Transverse colon (tissue), 4 donors: Measurements from ENCODE around the gene KTN1. TPM values are rescaled to one million over a fixed set of nuclear protein-coding genes. Genes with fewer than 3 reads are reported as not detected.

Source experiments
- DNase-seq: peaks from one replicate; pipeline ENCODE4 v3.0.0-alpha.2; 2019
- H3K27ac ChIP-seq, 4 donors: fragments of 200-600 bp; sonication (generic); 2 replicates each; pipeline ENCODE4 v1.5.1; 2016 to 2018; ENCODE audit warnings: inconsistent platforms in 4 of 4
- H3K27me3 ChIP-seq: fragments of 200-600 bp; sonication (generic); 2 replicates; pipeline ENCODE4 v1.5.1; 2017; ENCODE audit warnings: inconsistent platforms
- H3K36me3 ChIP-seq, 4 donors: fragments of 200-600 bp; sonication (generic); 2 replicates each; pipeline ENCODE4 v1.5.1; 2017 to 2019; ENCODE audit warnings: inconsistent platforms in 4 of 4
- H3K4me1 ChIP-seq, 4 donors: fragments of 200-600 bp; sonication (generic); 2 replicates each; pipeline ENCODE4 v1.5.1; 2017 to 2020; ENCODE audit warnings: inconsistent platforms in 4 of 4
- H3K4me3 ChIP-seq, 4 donors: fragments of 200-600 bp; sonication (generic); 1 replicate in 1 of 4; 2 replicates in 3 of 4; pipeline versions ENCODE4 v1.5.1 to v1.6.1; 2017 to 2019; ENCODE audit warnings: inconsistent platforms in 4 of 4
- H3K9me3 ChIP-seq, 2 donors: fragments of 200-600 bp; sonication (generic); 2 replicates each; pipeline ENCODE4 v1.5.1; 2017 to 2019; ENCODE audit warnings: inconsistent platforms in 2 of 2
- EP300 ChIP-seq: sonication (generic); formaldehyde crosslinking; IDR thresholded peaks from one replicate; pipeline ENCODE4 v1.6.1; 2017; ENCODE audit warnings: antibody characterized with exemption, low read depth
- POLR2A ChIP-seq: fragments of 450-650 bp; IDR thresholded peaks from one replicate; pipeline ENCODE4 v1.6.1; 2016; ENCODE audit warnings: antibody characterized with exemption, mild to moderate bottlenecking, moderate library complexity
- POLR2AphosphoS5 ChIP-seq, 3 donors: sonication (generic); formaldehyde crosslinking; IDR thresholded peaks; one replicate each; pipeline ENCODE4 v1.6.1; 2016; ENCODE audit warnings: antibody characterized with exemption in 3 of 3
- WGBS, 2 donors: methylation state at CpG; one replicate each; pipeline ENCODE4 v1.1.5; 2018; ENCODE audit warnings: low coverage in 1 of 2; 5-methylcytosine and 5-hydroxymethylcytosine counted together
- in situ Hi-C, 4 donors: fragments of 200-750 bp; cut with MboI; loops; one replicate each; pipeline versions ENCODE4 v1.15.0 to v1.15.1; 2017; ENCODE audit warnings: low sequenced_read_pairs in 3 of 4, low pct_ligation_motif_present in 1 of 4, low pct_unique_long_range_greater_than_20kb in 1 of 4
- intact Hi-C: fragments of 100-400 bp; cut with DNase I; formaldehyde crosslinking; loops from one replicate; pipeline ENCODE4 v1.15.1; 2023; ENCODE audit warnings: low total_unique reads
- small RNA-seq, 4 donors: library from RNA; depleted of rRNA; stranded (forward); fragments of <200 nt; gene quantifications; one replicate each; pipeline ENCODE3, GENCODE V24; 2016
- total RNA-seq, 4 donors: library from RNA; depleted of rRNA; stranded (reverse); fragments of >200 nt; gene quantifications; one replicate each; pipeline ENCODE4 v1.1.0, GENCODE V29; 2016
- TF ChIP-seq, protein P1 (sequence below), 5 experiments: fragments of 200-600 bp in 3 of 5; fragments of 450-650 bp in 2 of 5; sonication (generic) in 3 of 5; IDR thresholded peaks; 1 replicate in 2 of 5; 2 replicates in 3 of 5; pipeline ENCODE4 v1.5.1; 2016 to 2017; ENCODE audit warnings: antibody characterized with exemption in 5 of 5, inconsistent platforms in 3 of 5, mild to moderate bottlenecking in 2 of 5, moderate library complexity in 1 of 5

KTN1 gene
- total RNA-seq, 4 donors from 2014 or later, result 101 to 279 (median 129) TPM

DNA sequence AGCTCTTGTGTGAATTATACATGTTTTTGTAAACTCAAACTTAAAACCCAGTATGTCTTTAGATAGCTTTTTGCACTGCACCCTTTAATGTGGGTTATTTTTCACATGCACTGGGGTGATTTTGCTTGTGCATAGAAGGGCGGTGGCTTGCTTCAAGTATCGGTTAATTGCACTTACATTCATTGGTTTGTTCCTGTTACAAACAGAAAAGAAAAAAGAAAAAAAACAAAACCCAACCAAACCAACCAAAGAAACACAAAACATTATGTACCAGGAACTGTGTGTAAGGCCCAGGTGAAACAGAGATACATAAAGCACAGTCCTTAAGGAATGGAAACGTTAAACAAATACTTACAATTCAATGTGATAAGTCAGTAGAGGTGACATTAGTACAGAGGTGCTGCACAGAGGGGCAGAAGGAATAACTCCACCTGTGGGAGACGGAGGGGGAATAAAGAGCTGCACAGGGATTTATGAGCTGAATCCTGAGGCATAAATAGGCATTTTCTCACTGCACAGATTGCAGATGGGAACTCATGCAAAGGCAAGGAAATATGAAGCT is 151.4 kb downstream of the KTN1 start:
- in situ Hi-C loops (no loop called here), intact Hi-C loops (loop anchor here (2.0 kb wide), 1 partner anchor 691 kb away; no protein-coding TSS in a partner anchor)
- Histone ChIP-seq H3K9me3 (no peaks in the 10 kb centered on the region), H3K36me3 (no peaks in the 10 kb centered on the region), H3K4me1 (peaks cover 0 to 15% (median 0%) of the 10 kb centered on the region in 4 donors), H3K27ac (no peak overlapping the region), H3K27me3 (no peaks in the 10 kb centered on the region), H3K4me3 (no peak overlapping the region)
- no peak for DNase-seq
- 51 to 71% methylated on average over 4 of the region's 4 CpGs for WGBS, 2 donors
- TF ChIP-seq POLR2A (no peak), POLR2AphosphoS5 (IDR thresholded peaks at IDR 0.05) (no peak), EP300 (no peak)
- TF ChIP-seq, protein P1, sequence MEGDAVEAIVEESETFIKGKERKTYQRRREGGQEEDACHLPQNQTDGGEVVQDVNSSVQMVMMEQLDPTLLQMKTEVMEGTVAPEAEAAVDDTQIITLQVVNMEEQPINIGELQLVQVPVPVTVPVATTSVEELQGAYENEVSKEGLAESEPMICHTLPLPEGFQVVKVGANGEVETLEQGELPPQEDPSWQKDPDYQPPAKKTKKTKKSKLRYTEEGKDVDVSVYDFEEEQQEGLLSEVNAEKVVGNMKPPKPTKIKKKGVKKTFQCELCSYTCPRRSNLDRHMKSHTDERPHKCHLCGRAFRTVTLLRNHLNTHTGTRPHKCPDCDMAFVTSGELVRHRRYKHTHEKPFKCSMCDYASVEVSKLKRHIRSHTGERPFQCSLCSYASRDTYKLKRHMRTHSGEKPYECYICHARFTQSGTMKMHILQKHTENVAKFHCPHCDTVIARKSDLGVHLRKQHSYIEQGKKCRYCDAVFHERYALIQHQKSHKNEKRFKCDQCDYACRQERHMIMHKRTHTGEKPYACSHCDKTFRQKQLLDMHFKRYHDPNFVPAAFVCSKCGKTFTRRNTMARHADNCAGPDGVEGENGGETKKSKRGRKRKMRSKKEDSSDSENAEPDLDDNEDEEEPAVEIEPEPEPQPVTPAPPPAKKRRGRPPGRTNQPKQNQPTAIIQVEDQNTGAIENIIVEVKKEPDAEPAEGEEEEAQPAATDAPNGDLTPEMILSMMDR (IDR thresholded peaks at IDR 0.05), result no peak

DNA sequence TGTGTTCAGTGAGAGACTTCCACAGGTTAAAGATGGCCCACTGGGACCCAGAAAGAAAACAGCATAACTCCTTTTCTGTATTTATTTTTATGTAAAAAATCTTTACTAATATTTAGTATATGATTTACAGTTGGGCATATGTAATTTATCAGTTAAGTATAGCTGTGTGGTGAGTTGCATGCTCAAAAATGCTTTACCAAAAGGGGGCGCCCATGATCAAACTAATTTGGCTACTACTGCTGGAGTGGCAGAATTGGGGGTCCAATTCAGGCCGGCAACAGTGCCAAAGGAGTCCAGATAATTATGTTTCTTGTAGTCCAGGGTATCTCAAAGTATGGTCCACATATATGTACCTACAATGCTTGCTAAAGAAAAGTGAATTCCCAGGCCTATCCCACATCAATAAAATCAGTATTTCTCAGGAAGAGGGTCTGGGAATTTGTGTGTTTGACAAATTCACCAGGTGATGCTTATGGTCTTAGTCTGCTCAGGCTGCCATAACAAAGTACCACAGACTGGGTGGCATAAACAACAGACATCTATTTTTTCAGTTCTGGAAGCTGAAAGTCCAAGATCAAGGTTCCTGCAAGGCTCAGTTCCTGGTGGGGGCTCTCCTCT is 152.0 kb downstream of the KTN1 start:
- intact Hi-C loops (loop anchor here (2.0 kb wide), 1 partner anchor 691 kb away; no protein-coding TSS in a partner anchor), in situ Hi-C loops (no loop called here)
- peaks cover 0 to 15% (median 0%) of the 10 kb centered on the region in 4 donors for H3K4me1 ChIP-seq
- no peaks in the 10 kb centered on the region for H3K27me3 ChIP-seq
- WGBS, 2 donors, result 19 to 20% methylated on average over 2 of the region's 2 CpGs
- no peaks in the 10 kb centered on the region for H3K9me3 ChIP-seq
- no peak overlapping the region for H3K27ac ChIP-seq
- TF ChIP-seq POLR2AphosphoS5 (IDR thresholded peaks at IDR 0.05) (no peak), EP300 (no peak)
- TF ChIP-seq, protein P1 (IDR thresholded peaks at IDR 0.05), result peak; percentile 52 to 62 (median 58)
- H3K4me3 ChIP-seq, result no peak overlapping the region
- peak; percentile 55 for DNase-seq
- no peaks in the 10 kb centered on the region for H3K36me3 ChIP-seq

GRCh38 chr14:55733599-55733998 is 153.6 kb downstream of the KTN1 start:
- Histone ChIP-seq H3K27me3 (no peaks in the 10 kb centered on the region), H3K4me1 (peaks cover 0 to 15% (median 0%) of the 10 kb centered on the region in 4 donors), H3K36me3 (no peaks in the 10 kb centered on the region), H3K27ac (no peak overlapping the region), H3K9me3 (no peaks in the 10 kb centered on the region), H3K4me3 (no peak overlapping the region)
- TF ChIP-seq, protein P1 (IDR thresholded peaks at IDR 0.05), result no peak
- no peak for TF ChIP-seq POLR2AphosphoS5 (IDR thresholded peaks at IDR 0.05)
- TF ChIP-seq POLR2A, result no peak
- no peak for TF ChIP-seq EP300
- no peak for DNase-seq
- in situ Hi-C loops (no loop called here), intact Hi-C loops (no loop called here)
- WGBS, 2 donors, result 27 to 69% methylated on average over 3 of the region's 3 CpGs

Small RNA genes lying within 50 kb of the gene (small RNA-seq; reads per million reads assigned to genes)
- gene RF00019, result 0 reads per million in 4 donors

Other genes with a start within 250 kb of the KTN1 start
- 10 to 100 TPM; 11.5 to 24.7 (median 13.4) TPM for gene ATG14, start 168.4 kb upstream of the KTN1 start, total RNA-seq
- not detected for gene TBPL2, start 139.6 kb upstream of the KTN1 start, total RNA-seq